Frontal cortex (tissue), 4 donors: ENCODE data around the gene CSRNP3. TPM values are rescaled to one million over a fixed set of nuclear protein-coding genes. Genes with fewer than 3 reads are reported as not detected.
"Not testable (repeated sequence)": the region's sequence is repeated elsewhere in the genome, so short reads cannot be mapped to it uniquely, and the experiment has no call there.

Experiments
- DNase-seq, 2 donors: peaks; one replicate each; pipeline ENCODE4 v3.0.0; 2012; ENCODE audit warnings: low spot score in 2 of 2
- FAIRE-seq: peaks from 2 replicates; lab custom pipeline; 2012; peaks lifted over from hg19 to GRCh38; lab: Jason Lieb, UNC
- total RNA-seq: library from RNA; depleted of rRNA; stranded (reverse); fragments of >200 nt; gene quantifications from one replicate; pipeline ENCODE4 v1.2.3, GENCODE V29; 2014
- donor health status: control.
- donor health status: control.
- donor health status: control.

Gene CSRNP3
- total RNA-seq, 1 donor from 2014 or later: 214 TPM

DNA sequence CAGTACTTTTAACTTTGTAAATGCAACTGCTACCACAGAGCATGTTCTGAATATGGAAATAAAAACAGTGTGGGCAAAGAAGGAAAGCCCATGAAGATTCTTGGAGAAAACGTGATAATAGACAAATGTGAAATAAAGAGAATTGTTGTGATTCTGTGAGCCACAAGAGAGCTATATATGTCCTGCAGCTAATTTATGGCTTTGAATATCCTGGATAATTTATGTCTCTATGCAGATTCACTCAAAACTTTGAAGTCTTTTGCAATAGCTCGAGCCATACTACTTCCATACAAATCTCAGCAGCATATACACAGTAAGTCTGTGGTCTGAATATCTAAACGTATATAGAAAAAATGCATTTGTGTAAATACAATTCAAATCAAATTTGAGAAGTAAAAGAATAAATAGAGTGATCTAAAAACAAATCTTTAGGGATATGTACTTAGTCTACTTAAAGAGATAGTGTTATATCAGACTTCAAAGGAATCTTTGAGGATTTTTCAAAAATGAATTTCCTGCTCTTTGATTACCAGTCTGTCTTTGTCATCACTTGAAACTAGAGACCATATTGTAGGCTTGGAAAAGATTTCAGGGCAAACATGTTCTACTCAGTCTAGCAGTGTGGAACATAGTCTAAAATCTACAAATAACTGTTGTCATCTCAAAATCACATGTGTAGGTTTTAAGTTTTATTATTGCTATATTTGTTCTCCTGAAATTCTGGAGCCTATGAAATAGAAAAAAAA lies 107.1 kb downstream of the CSRNP3 start:
- FAIRE-seq: no peak
- DNase-seq: no peak

DNA sequence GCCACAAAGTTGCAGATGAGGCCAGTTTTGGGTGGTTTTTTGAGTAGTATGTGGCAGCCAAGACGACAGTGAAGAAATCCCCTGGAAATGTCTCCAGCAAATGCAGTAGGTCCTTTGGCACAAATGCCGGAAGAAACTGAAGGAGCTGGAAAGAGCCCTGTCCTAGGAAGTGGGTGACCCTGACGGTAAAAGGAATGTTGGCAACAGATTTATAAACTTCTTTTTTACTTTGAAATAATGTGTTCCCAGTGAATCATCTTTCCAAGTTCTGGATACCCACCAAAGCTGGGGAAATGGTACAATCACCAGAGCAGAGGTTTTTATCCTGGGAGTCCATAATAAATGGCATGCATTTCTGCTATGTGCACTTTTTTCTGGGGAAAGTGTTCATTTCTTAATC lies 112.9 kb downstream of the CSRNP3 start:
- DNase-seq (no peak), FAIRE-seq (no peak)

DNA sequence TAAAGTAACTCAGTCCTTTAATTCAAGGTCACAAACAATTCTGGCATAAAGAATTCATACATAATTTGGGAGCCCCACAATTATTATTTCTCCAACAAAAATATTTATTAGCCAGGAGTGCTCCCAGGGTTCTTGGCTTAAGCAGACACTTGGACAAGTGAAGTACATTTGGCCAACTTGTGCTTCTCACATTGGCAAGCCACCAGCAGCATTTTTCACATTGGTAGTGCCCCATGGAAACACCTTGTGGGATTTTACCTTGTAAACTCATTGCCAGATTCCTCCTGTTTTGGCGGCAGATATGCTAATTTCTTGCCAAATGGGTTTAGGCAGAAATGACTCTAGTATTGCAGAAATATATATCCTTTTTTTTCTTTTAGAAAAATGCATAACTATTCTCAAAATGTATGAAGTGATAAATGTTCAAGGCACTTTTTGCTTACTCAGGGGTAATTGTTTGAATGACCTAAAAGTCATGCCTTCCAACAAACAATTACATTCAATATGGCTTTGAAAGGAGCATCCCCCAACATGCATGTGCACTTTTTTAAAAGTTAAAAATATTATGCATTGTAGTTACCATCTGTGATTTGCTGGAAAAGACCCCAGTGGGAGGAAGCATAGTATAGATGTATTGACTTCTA lies 113.5 kb downstream of the CSRNP3 start:
- FAIRE-seq: no peak
- DNase-seq: no peak

DNA sequence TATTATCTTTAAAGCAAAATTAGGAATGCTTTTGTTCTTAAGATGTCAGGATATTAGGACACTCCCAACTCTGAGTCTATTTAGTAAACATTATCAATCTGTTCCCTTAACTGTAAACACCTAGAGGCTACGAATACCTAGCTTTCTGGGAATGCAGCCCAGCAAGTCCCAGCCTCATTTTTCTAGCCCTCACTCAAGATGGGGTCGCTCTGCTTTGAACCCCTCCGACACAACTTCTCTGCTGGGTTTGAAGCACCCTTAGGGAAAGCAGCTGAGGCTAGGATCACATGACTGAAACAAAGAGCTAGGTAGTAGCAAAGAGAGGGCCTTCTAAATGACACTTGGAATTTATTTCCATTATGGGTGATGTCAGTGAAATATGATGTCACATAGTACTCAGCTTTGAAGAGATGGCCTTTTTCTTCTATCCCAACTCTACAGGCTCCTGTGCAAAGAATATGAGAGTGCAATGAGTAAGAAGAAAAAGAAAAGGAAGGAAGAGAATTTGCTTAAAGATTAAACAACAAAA lies 114.7 kb downstream of the CSRNP3 start:
- FAIRE-seq (no peak), DNase-seq (no peak)

DNA sequence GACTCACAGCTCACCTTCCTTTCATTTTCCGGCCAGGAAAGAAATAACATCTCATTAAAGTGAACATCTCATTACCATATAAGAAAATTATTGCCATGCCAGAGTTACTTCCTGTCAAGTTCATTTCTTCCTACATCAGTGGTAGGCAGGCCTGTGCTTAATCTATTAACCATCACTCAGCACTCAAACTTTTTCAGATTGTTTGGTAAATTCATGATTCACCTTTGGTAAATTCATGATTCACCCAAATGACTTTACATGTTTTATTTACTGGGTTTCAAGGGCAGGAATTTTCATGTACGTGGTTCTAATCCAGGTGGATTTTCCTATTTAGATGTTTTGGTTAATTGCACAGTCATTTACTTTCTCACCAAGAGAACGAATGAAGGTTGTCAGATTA lies 116.5 kb downstream of the CSRNP3 start:
- no peak for DNase-seq
- FAIRE-seq: no peak

DNA sequence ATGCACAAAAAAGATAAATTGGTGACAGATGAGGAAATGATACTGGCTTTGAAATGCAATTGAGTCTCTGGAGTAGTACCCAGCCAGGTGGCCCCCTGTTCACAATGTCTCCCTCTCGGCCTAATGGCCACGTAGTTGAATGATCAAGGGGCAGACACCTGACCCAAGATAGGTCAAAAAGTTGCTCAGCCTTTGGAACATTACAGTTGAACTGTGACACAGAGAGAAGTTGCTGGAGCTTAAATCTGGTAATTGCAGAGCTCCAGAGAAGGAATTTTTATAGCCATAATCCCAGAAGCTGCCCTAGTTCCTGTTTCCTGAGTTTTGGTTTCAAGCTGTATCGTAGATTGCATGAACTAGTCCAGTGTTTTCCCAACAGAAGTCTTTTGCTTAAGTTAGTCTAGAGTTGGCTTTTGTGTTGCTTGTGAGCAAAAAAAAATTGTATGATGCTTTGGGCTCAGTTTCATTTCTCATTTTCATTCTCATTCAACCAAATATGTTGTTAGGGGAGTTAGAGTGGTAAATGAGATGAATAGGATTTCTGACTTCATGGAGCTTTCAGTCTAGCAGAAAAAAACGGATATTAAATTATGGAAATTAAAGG lies 117.9 kb downstream of the CSRNP3 start:
- no peak for FAIRE-seq
- no peak for DNase-seq

DNA sequence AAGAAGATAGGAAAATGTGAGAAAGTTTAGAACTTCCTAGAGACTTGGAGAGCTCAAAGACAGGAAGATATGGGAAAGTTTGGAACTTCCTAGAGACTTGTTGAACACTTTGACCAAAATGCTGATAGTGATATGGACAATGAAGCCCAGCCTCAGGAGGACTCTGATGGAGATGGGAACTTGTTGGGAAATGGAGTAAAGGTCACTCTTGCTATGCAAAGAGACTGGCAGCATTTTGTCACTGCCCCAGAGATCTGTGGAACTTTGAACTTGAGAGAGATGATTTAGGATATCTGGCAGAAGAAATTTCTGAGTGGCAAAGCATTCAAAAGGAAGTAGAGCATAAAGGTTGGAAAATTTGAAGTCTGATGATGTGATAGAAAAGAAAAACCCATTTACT lies 121.5 kb downstream of the CSRNP3 start:
- DNase-seq: not testable (repeated sequence)

DNA sequence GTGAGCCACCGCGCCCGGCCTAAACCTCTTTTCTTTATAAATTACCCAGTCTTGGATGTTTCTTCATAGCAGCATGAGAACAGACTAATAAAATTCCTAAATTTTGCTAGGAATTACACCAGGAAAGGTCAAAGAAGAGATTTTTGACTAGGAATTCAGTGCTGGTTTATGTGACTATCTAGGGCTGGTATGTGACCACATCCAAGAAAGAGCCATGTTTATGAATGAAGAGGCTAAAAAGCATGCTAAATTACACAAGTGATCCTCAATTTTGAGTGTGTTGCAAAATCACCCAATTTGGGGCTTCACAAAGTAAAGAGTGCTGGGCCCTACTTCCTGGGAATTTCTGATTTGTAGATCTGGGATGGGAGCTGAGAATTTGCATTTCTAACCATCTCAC lies 123.6 kb downstream of the CSRNP3 start:
- FAIRE-seq (no peak), DNase-seq (no peak)

More for the DNA sequence above, 121.5 kb downstream of the CSRNP3 start:
- FAIRE-seq: not testable (repeated sequence)

DNA sequence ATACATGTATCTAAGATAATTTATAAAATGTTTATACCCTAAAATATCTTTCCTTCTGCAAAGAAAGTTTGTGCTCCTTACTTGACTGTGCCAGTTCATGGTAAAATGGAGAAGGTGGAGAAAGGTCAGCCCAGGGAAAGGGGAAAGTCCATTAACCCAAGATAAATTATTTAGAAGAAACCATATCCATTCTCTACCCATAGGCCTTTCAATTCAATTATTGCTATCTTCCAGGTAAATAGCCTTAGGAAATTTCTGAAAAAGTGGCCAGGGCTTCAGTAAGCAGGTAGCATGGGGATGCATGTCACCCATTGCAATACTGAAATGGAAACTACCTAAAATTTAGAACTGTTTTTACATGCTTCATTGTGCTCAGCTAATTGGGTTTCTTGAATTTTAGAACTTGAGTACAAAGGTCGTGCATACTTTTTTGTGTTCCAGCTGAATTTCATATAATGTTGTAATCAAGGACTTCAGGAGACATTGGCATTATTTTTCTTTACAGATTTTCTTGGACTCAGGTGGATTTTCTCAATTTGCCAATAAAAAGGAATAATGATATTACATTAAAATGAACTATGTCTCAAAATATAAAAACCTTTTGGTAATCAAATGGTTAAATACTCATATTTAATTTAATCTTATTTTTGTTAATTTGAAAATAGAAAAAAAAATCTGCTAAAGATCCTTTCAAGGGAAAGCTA lies 124.9 kb downstream of the CSRNP3 start:
- FAIRE-seq: no peak

DNA sequence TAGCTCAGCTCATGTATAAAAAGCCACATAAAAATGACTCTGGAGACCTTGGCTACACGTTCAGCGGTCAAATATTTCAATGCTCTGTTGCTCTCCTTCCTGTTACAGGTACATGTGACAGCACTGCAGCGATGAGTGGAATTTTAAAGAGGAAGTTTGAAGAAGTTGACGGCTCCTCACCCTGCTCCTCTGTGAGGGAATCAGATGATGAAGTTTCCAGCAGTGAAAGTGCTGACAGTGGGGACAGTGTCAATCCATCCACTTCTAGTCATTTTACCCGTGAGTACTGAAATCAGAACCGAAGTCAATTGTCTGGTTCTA lies 125.4 kb downstream of the CSRNP3 start:
- FAIRE-seq: no peak
- no peak for DNase-seq

More for the DNA sequence above, 124.9 kb downstream of the CSRNP3 start:
- no peak for DNase-seq

DNA sequence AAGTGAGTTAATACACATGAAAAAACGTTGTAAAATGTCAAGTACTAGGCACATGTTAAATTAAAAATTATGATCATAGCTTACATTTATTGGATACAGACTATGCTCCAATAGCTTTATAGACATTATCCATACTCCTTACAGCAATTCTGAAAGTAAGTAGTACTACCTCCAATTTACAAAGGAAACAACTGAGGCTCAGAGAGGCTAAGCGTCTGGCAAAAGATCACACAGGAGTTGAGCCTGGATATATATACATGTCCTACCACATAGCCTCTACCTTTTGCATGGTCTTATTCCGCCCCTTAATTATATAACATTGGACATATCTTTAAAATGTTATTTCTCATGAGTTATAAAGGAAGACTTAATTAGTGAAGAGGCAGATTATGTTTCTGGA lies 127.3 kb downstream of the CSRNP3 start:
- no peak for DNase-seq
- FAIRE-seq: no peak

DNA sequence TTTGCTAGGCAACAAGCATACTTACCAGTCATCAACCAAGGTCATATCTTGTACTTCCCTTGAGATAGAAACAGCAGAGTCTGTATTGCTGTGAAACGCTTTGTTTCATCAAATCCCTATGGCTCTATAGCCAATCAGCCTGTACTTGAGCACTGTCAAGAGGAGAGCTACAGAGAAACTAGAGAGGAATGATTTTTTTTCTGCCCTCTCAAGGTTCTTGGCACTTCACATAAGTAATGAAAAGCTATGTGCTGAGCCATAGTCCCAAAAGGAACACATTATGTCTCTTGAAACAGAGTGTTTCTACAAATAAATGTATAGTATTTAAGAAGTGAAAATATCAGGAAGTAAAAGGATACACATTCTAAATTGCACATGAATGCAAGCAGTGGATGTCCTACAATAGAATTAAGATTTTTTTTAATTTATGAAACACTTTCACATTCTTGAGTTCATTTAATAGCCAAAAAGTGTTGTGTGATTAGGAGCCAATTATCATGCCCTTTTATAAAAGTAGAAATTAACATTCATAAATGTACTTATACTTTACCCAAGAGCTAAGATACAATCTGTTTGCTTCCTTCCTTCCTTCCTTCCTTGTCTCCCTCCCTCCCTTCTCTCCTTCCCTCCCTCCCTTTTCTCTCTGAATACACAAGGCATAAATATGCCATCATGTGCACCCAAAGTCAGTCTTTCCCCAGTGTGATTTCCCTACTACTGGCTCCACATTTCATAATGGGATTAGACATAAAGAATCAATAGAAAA lies 131.8 kb downstream of the CSRNP3 start:
- DNase-seq (no peak), FAIRE-seq (no peak)

DNA sequence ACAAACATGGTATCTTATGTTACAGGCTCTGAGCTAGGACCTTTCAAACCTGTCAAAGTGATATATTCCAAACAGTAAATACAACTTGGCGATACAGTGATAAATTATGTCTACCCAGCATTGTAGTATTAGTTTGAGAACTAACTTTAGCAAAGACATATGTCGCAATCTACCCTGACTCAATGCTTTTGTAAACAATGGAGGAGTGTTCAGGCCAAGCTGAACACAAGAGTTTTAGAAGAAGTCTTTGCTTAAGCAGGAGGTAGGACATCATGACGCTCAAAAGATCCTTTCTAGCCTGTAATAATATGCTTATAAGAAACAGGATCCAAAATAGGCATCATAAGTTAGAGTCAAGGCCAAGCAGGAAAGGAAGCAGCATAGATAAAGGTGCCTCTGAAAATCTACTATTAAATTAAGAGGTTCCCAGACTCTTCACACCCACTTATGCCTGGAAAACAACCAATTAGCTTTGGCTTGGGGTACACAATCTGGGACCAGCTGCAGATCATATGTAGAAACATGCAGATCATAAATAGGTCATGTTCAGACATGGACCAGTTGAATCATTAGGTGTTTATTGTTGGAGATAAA lies 132.5 kb downstream of the CSRNP3 start:
- DNase-seq (no peak), FAIRE-seq (no peak)

DNA sequence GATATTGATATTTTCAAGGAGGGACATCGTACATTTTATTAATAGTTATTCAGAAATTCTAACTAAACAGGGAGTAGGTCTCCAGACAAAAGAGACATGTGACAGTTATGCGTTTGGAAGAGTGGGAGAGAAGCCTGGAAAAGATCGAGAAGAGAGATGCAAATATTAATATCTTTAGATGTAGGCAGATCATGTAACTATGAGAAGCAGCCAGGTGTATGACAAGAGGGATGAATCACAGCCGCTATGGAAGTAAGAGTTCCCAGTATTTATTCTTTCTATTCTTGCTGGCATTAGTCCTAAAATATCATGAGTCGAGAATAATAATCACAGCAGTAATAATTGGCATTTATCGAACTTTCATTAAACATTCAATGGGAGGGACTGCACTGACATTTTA lies 140.2 kb downstream of the CSRNP3 start:
- FAIRE-seq (no peak), DNase-seq (no peak)

DNA sequence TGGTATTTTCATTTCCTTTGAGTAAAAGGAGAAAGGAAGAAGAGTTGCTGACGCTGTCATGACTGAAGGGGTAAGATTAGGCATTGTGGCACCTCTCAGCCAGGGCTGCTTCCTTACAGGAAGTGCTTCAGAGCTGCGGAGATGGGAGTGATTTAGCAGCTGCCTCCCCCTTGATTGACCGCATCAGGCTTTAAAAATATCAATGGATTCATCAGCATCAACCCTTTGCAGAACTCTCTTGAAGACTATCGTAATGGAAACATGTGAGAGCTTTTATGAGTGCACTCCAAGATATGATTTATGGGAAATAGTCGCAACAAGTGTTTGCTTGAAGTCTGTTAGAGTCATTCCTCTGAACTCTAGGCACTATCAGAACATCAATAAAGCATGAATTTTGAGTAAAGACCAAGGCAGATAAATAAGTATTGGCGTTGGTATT lies 141.1 kb downstream of the CSRNP3 start:
- DNase-seq (no peak), FAIRE-seq (no peak)

DNA sequence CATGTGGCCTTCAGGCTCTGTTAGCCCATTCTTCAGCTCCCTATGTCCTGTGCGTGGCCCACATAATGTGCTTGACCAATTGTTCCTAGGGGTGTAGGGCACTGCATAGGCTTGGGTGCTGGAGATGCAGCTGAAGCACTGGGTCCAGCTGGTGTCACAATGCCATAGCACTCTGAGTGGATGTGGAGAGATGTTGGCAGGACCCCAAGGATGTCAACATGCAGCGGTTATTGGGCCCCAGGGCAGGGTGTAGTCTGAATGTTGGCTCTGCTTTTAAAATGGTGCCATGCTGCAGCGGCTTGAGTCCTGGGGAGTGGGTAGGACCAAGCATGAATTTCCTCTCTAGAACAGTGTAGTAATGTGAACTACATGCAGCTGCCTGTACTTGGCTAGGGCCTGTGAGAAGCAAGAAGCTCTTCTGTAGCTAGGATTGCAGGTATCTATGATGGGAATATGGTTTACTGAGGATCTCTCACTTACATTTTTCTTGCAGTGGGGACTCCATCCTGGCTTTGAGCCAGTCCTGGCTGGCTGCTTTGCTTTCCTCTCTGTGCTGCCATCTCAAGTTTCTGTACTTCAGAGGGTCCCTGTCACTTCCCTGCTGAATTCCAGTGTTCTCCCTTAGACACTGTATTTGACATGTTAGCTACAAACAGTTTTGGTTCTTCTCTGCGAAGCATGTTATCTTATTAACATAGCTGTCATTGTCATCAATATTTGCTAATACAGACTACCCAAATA lies 148.4 kb downstream of the CSRNP3 start:
- no peak for DNase-seq
- no peak for FAIRE-seq

DNA sequence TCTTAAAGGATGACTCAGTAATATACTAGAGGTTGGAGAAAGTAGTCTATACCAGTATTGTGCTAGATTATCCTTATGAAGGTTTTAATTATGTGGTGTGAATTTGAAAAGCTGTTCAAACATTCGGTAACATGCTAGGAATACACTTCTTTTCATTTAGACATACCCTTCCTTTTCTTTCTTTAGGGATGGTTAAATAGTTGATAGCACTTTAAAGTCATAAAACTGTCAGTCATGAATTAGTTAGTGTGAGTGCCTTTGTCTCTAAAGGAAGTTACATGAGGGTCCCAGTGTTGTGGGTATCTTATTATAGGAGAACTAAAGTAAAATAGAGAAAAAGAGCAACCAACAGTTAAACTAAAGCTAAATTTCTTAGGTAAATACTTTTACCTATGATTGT lies 149.3 kb downstream of the CSRNP3 start:
- DNase-seq: no peak
- no peak for FAIRE-seq

DNA sequence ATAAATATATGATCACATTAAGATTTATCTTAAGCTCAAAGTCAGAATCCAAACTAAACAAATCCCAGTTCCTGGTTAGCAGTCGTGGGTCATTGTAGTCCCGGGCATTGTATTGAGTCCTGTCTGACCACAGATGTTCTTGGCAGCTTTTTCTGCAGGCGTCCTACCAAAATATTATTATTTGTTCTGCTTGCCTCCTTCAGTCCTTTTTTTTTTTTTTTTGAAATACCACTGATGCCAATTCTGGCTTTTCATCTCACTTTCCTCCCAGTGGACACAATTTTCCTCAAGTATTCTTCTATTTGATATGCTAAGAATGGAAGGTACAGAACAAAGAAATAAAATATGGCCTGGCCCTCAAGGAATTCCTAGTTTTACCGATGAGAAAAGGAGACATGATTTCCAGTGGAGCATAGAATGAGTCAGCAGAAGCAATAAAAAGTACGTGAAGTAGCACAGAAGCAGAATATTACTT lies 151.6 kb downstream of the CSRNP3 start:
- no peak for FAIRE-seq
- DNase-seq: no peak

DNA sequence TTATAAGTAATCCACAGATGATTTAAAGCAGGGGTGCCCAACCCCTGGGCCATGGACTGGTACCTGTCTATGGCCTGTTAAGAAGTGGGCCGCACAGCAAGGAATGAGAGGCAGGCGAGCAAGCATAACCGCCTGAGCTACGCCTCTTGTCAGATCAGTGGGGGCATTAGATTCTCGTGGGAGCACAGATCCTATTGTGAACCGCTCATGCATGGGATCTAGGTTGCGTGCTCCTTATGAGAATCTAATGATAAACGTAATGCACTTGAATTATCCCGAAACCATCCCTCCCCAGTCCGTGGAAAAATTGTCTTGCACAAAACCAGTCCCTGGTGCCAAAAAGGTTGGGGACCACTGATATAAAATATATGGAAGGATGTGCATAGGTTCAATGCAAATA lies 153.7 kb downstream of the CSRNP3 start:
- no peak for FAIRE-seq
- no peak for DNase-seq
